HepG2 (cell line): Measurements from ENCODE around the gene ZDHHC24. TPM values are rescaled to one million over a fixed set of nuclear protein-coding genes. Genes with fewer than 3 reads are reported as not detected.

Source experiments
- ATAC-seq: fragments of 200-7000 bp; cut with Tn5 transposase; 3 replicates; pipeline ENCODE4 v1.9.1; 2020; ENCODE audit warnings: mild to moderate bottlenecking, moderate library complexity
- BruUV-seq: library from RNA; stranded (reverse); fragments of 400-500 nt; replicated peaks from 2 replicates; lab custom pipeline; 2021; lab: Mats Ljungman, UMichigan
- CTCF ChIA-PET: fragments of 300-600 bp; formaldehyde crosslinking; extraction: SDS; loops from one replicate; lab custom pipeline; 2021; ENCODE audit warnings: low total read pairs, inconsistent platforms, low intra/inter-chr PET ratio; lab: Yijun Ruan, JAX
- POLR2A ChIA-PET: fragments of 350-600 bp; sonication (Branson Sonifier 250); formaldehyde crosslinking; loops from one replicate; lab custom pipeline; 2020; ENCODE audit warnings: antibody characterized with exemption, inconsistent platforms; lab: Yijun Ruan, JAX
- DNase-seq: peaks from one replicate; pipeline ENCODE4 v3.0.0-alpha.2; 2015; ENCODE audit warnings: low spot score
- FAIRE-seq: peaks from 3 replicates; lab custom pipeline; 2011; peaks lifted over from hg19 to GRCh38; lab: Jason Lieb, UNC
- H2AFZ ChIP-seq: one replicate; pipeline ENCODE4 v1.6.1; 2011; ENCODE audit warnings: low read length, inconsistent platforms
- H3K27ac ChIP-seq: fragments of 300-600 bp; 3 replicates; pipeline ENCODE4 v1.8.0; 2011; ENCODE audit warnings: mixed run types, mild to moderate bottlenecking, mixed read lengths, low read length, inconsistent platforms; ENCODE audit not compliant: insufficient read depth; ENCODE audit errors: extremely low read length
- H3K27me3 ChIP-seq, 2 experiments: fragments of 200-600 bp in 1 of 2; 2 replicates in 1 of 2; 3 replicates in 1 of 2; pipeline versions ENCODE4 v1.6.0 to v1.8.0; 2011; ENCODE audit warnings: low read length in 2 of 2, mild to moderate bottlenecking in 2 of 2, moderate library complexity in 2 of 2, inconsistent platforms in 1 of 2; ENCODE audit not compliant: insufficient read depth in 2 of 2, control insufficient read depth in 1 of 2
- H3K36me3 ChIP-seq, 2 experiments: fragments of 200-600 bp in 1 of 2; replicated peaks in 1 of 2; 2 replicates in 1 of 2; 3 replicates in 1 of 2; pipeline versions ENCODE4 v1.5.1 to v1.8.0; 2011; ENCODE audit warnings: low read length in 2 of 2, inconsistent platforms in 1 of 2; ENCODE audit not compliant: insufficient read depth in 2 of 2, control insufficient read depth in 1 of 2
- H3K4me1 ChIP-seq: 2 replicates; pipeline ENCODE4 v1.5.1; 2012; ENCODE audit warnings: low read length, inconsistent platforms; ENCODE audit not compliant: insufficient read depth
- H3K4me2 ChIP-seq: 2 replicates; pipeline ENCODE4 v1.6.0; 2011; ENCODE audit warnings: low read depth, low read length, inconsistent platforms
- H3K4me3 ChIP-seq, 3 experiments: fragments of 200-600 bp in 1 of 3; sonication (generic), shearing (Covaris generic) in 1 of 3; replicated peaks in 1 of 3; 2 replicates each; pipeline ENCODE4 v1.5.1; 2011 to 2016; ENCODE audit warnings: low read length in 3 of 3, inconsistent platforms in 2 of 3, low read depth in 2 of 3, mild to moderate bottlenecking in 2 of 3, control low read depth in 1 of 3, mixed read lengths in 1 of 3; ENCODE audit not compliant: insufficient read depth in 1 of 3
- H3K79me2 ChIP-seq: one replicate; pipeline ENCODE4 v1.6.1; 2011; ENCODE audit warnings: low read length, inconsistent platforms; ENCODE audit not compliant: insufficient read depth
- H3K9ac ChIP-seq: 2 replicates; pipeline ENCODE4 v1.6.0; 2011; ENCODE audit warnings: mild to moderate bottlenecking, low read depth, low read length, inconsistent platforms; ENCODE audit not compliant: insufficient read depth
- H3K9me3 ChIP-seq: 2 replicates; pipeline ENCODE4 v1.5.1; 2012; ENCODE audit warnings: mild to moderate bottlenecking, low read length
- H4K20me1 ChIP-seq: 2 replicates; pipeline ENCODE4 v1.6.0; 2011; ENCODE audit warnings: inconsistent platforms, mild to moderate bottlenecking, low read length, moderate library complexity; ENCODE audit not compliant: insufficient read depth
- JUN ChIP-seq: sonication (generic); formaldehyde crosslinking; IDR thresholded peaks from 2 replicates; pipeline ENCODE4 v1.4.0; 2020; ENCODE audit warnings: mild to moderate bottlenecking, missing genetic modification reagents
- KMT2A ChIP-seq: sonication (generic); formaldehyde crosslinking; IDR thresholded peaks from 2 replicates; pipeline ENCODE4 v1.4.0; 2020; ENCODE audit warnings: missing genetic modification reagents
- MEIS1 ChIP-seq: sonication (generic); formaldehyde crosslinking; IDR thresholded peaks from 2 replicates; pipeline ENCODE4 v1.9.0; 2021; ENCODE audit warnings: mild to moderate bottlenecking, missing genetic modification reagents, moderate library complexity, borderline replicate concordance
- PRPF4 ChIP-seq: fragments of 200-400 bp; formaldehyde crosslinking; IDR thresholded peaks from 2 replicates; pipeline ENCODE4 v1.6.1; 2016; ENCODE audit warnings: low read length, low read depth; ENCODE audit not compliant: poor library complexity, severe bottlenecking
- SP2 ChIP-seq: sonication (generic); formaldehyde crosslinking; IDR thresholded peaks from 2 replicates; pipeline ENCODE4 v1.5.1; 2020; ENCODE audit warnings: mild to moderate bottlenecking, missing genetic modification reagents
- TEAD3 ChIP-seq: optimal IDR thresholded peaks from 2 replicates; pipeline ENCODE3; 2016; ENCODE audit warnings: borderline replicate concordance
- ZNF451 ChIP-seq: sonication (generic); formaldehyde crosslinking; IDR thresholded peaks from 2 replicates; pipeline ENCODE4 v1.5.0; 2020; ENCODE audit warnings: mild to moderate bottlenecking, missing genetic modification reagents
- WGBS: methylation state at CpG from one replicate; pipeline ENCODE4 v1.1.6; 2017; ENCODE audit warnings: low lambda C conversion rate; 5-methylcytosine and 5-hydroxymethylcytosine counted together
- in situ Hi-C: cut with HindIII; loops from 2 replicates; pipeline ENCODE4 v1.10.0; 2017; ENCODE audit warnings: low pct_unique_long_range_greater_than_20kb; ENCODE audit not compliant: extremely low pct_ligation_motif_present
- intact Hi-C: fragments of 100-400 bp; cut with micrococcal nuclease; formaldehyde crosslinking; loops from one replicate; pipeline ENCODE4 v1.10.0; 2022; ENCODE audit not compliant: unreplicated experiment
- polyA plus RNA-seq, 8 experiments: library from polyadenylated mRNA; depleted of rRNA in 3 of 8; stranded (reverse) in 7 of 8; unstranded in 1 of 8; fragments of >200 nt; fragmentation: Illumina TruSeq in 4 of 8; extraction: Trizol in 4 of 8; gene quantifications; 2 replicates each; pipeline versions ENCODE4 v1.2.1 to v1.2.3, GENCODE V29; 2011 to 2016; ENCODE audit warnings: low read depth in 4 of 8, missing spikeins in 1 of 8, mixed read lengths in 1 of 8; ENCODE audit not compliant: insufficient read depth in 1 of 8
- total RNA-seq, 5 experiments: library from RNA; depleted of rRNA; stranded (reverse); fragments of >200 nt; fragmentation: Illumina TruSeq; extraction: Trizol; gene quantifications; 2 replicates each; pipeline ENCODE4 v1.2.3, GENCODE V29; 2016; ENCODE audit warnings: low read depth in 1 of 5
- TF ChIP-seq, protein P1 (sequence below): sonication (generic); formaldehyde crosslinking; IDR thresholded peaks from 2 replicates; pipeline ENCODE4 v1.9.0; 2021; ENCODE audit warnings: missing genetic modification reagents, mild to moderate bottlenecking, borderline replicate concordance
- TF ChIP-seq, protein P2 (sequence below): sonication (generic); formaldehyde crosslinking; IDR thresholded peaks from 2 replicates; pipeline ENCODE4 v1.9.0; 2021; ENCODE audit warnings: missing genetic modification reagents, mild to moderate bottlenecking, borderline replicate concordance

The ZDHHC24 gene
- total and polyA plus RNA-seq, 2 of the 13 experiments (the other 11 are each of a cell fraction or from before 2014, with no cell fraction given) = 4.3 TPM

DNA sequence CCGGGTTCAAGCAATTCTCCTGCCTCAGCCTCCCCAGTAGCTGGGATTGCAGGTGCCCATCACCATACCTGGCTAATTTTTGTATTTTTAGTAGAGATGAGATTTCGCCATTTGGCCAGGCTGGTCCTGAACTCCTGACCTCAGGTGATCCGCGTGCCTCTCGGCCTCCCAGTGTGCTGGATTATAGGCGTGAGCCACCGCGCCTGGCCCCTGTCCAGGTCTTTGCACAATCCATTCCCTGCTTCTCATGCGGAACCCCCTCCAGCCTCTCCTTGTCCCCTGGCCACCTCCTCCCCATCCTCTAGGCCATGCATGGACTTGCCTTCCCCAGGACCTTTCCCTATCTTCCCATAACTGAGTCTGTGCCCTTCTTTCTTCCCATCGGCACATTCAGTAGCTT, 56.9 kb downstream of the ZDHHC24 start:
- ChIA-PET POLR2A (no interaction called here), CTCF (no interaction called here)
- 98% methylated on average over 8 of the region's 10 CpGs for WGBS
- no TSS peak for BruUV-seq
- H3K9ac ChIP-seq = no peak overlapping the region
- ATAC-seq (no peak), FAIRE-seq (no peak), DNase-seq (no peak)
- H3K4me2 ChIP-seq = no peak overlapping the region
- H2AFZ ChIP-seq = no peak overlapping the region
- TF ChIP-seq JUN (CRISPR knock-in tag) = no peak
- H3K79me2 ChIP-seq = no peaks in the 10 kb centered on the region
- H3K9me3 ChIP-seq = no peaks in the 10 kb centered on the region
- H3K4me1 ChIP-seq = peaks cover 13% of the 10 kb centered on the region
- intact Hi-C loops = no loop called here
- H3K27me3 ChIP-seq = no peaks in the 10 kb centered on the region
- H3K27ac ChIP-seq = no peak overlapping the region
- peaks cover 18 to 53% of the 10 kb centered on the region in 2 experiments for H3K36me3 ChIP-seq
- in situ Hi-C loops = no loop called here
- H3K4me3 ChIP-seq = no peak overlapping the region
- no peaks in the 10 kb centered on the region for H4K20me1 ChIP-seq

DNA sequence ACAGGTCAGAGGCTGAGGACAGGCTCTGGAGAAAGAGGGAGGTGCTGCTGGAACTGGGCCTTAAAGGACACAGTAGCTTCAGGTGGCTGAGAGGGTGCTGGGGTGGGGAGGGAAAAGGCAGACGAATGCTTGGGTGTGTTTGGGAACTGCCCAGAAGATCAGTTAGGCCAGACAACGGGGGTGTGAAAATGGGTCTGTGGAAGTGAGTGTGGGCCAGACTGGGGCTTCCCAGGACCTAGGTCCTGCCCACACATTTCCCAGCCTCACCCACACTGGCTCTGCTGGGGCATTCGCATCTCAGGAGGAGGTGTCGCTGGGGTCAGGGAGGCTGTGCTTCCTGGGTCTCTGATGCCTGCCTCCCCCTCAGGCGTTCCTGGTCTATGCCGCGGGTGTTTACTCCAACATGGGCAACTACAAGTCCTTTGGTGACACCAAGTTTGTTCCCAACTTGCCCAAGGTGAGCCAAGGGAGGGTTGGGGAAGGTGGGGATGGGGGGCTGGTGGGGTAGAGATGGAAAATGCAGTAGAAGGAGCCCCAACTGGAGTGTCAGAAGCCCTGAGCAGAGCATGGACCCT, 61.0 kb downstream of the ZDHHC24 start:
- no peaks in the 10 kb centered on the region for H3K27me3 ChIP-seq
- ChIA-PET POLR2A (interaction anchor here (1.4 to 1.9 kb wide), 2 partner anchors 24 to 193 kb away, joined by 6 to 11 read pairs; partner anchors contain the start of gene RBM4B), CTCF (no interaction called here)
- H3K4me2 ChIP-seq = no peak overlapping the region
- no peak overlapping the region for H3K27ac ChIP-seq
- BruUV-seq = no TSS peak
- no peaks in the 10 kb centered on the region for H3K9me3 ChIP-seq
- H3K9ac ChIP-seq = no peak overlapping the region
- FAIRE-seq = no peak
- H2AFZ ChIP-seq = no peak overlapping the region
- H3K36me3 ChIP-seq = peaks cover 10 to 28% of the 10 kb centered on the region in 2 experiments; a peak in 4 of 5 replicates
- WGBS = 95% methylated on average over 6 of the region's 7 CpGs
- H3K4me3 ChIP-seq = no peak overlapping the region
- intact Hi-C loops = no loop called here
- H4K20me1 ChIP-seq = no peaks in the 10 kb centered on the region; the same call in 1 of the 2 replicates
- no peak for DNase-seq
- peaks cover 39% of the 10 kb centered on the region for H3K4me1 ChIP-seq
- in situ Hi-C loops = no loop called here
- no peak for ATAC-seq
- TF ChIP-seq KMT2A (CRISPR knock-in tag) (no peak), ZNF451 (CRISPR knock-in tag) (no peak), PRPF4 (no peak), TEAD3 (CRISPR knock-in tag) (no peak), SP2 (CRISPR knock-in tag) (no peak), MEIS1 (CRISPR knock-in tag) (no peak)
- TF ChIP-seq, protein P1, sequence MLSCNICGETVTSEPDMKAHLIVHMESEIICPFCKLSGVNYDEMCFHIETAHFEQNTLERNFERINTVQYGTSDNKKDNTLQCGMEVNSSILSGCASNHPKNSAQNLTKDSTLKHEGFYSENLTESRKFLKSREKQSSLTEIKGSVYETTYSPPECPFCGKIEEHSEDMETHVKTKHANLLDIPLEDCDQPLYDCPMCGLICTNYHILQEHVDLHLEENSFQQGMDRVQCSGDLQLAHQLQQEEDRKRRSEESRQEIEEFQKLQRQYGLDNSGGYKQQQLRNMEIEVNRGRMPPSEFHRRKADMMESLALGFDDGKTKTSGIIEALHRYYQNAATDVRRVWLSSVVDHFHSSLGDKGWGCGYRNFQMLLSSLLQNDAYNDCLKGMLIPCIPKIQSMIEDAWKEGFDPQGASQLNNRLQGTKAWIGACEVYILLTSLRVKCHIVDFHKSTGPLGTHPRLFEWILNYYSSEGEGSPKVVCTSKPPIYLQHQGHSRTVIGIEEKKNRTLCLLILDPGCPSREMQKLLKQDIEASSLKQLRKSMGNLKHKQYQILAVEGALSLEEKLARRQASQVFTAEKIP = no peak
- TF ChIP-seq, protein P2, sequence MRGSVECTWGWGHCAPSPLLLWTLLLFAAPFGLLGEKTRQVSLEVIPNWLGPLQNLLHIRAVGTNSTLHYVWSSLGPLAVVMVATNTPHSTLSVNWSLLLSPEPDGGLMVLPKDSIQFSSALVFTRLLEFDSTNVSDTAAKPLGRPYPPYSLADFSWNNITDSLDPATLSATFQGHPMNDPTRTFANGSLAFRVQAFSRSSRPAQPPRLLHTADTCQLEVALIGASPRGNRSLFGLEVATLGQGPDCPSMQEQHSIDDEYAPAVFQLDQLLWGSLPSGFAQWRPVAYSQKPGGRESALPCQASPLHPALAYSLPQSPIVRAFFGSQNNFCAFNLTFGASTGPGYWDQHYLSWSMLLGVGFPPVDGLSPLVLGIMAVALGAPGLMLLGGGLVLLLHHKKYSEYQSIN (CRISPR knock-in tag) = no peak
- H3K79me2 ChIP-seq = peaks cover 2% of the 10 kb centered on the region
